ENCODE measurements around the gene RAPGEF2. TPM values are rescaled to one million over a fixed set of nuclear protein-coding genes. Genes with fewer than 3 reads are reported as not detected.
A peak's percentile ranks its signal among the peaks of the same experiment; 100 is the strongest.

RAPGEF2 gene
- total RNA-seq, 1 donor from 2014 or later, result 42.8 TPM

DNA sequence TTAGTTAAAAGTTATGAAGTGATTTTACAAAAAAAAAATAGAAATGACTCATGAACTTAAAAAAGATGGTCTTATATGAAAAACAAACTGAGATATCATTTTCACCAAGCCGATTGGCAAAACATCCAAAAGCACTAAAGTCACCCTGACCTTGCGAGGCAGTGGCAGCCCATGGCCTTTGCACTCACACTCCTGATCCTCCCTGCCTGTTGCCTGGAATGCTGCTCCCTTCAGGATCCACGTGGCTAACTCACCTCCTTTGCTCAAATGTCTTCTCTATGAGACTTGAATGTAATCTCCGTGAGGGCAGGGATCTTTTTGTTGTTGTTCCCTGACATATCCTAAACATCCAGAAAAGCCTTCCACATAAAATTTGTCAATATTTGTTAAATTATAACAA lies 106.4 kb downstream of the RAPGEF2 start:
- ATAC-seq, result no peak
- intact Hi-C loops (cut with DNase I), result no loop called here
- no peak for DNase-seq (ENCODE audit: missing footprints)

- ATAC-seq, result no peak
- intact Hi-C loops (cut with DNase I), result no loop called here
- no peak for DNase-seq (ENCODE audit: missing footprints)
These were observed 108.1 kb downstream of the RAPGEF2 start for GRCh38 chr4:159210975-159211374.

DNA sequence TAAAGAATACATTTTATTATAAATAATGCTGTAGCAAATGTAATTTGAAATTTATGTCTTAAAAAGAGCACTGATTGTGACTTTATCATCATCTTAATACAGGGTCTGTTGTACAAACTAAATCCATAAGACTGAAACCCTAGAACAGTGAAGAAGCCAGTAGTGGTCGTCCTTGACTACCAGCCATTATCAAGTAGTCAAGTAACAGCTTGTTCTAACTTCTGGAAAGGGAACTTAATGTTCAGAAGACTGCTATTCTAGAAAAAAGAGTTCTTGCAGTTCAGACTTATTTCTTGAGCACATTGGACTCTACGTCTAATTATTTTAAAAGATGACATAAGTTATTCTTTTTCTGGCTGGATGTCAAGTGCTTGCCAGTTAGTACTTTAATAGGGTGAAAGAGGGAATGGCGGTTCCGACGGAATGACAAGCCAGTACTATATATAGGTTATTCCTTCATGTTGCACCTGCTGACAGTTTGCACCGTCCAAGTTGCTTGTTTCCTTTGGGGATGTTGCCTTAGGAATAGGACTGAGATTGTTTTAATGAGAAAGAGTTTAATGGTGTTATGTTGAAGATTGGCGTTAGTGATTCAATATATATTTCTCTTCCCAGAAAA lies 109.9 kb downstream of the RAPGEF2 start:
- intact Hi-C loops (cut with DNase I), result no loop called here

GRCh38 chr4:159216834-159217233 lies 114.0 kb downstream of the RAPGEF2 start:
- intact Hi-C loops (cut with DNase I), result no loop called here
- ATAC-seq (no peak), DNase-seq (ENCODE audit: missing footprints) (no peak)

More for the DNA sequence above, 109.9 kb downstream of the RAPGEF2 start:
- DNase-seq (ENCODE audit: missing footprints) (peak; percentile 34), ATAC-seq (peak; percentile 86)

GRCh38 chr4:159219862-159220261 lies 117.0 kb downstream of the RAPGEF2 start:
- ATAC-seq (peak; percentile 51), DNase-seq (ENCODE audit: missing footprints) (no peak)
- intact Hi-C loops (cut with DNase I), result no loop called here

DNA sequence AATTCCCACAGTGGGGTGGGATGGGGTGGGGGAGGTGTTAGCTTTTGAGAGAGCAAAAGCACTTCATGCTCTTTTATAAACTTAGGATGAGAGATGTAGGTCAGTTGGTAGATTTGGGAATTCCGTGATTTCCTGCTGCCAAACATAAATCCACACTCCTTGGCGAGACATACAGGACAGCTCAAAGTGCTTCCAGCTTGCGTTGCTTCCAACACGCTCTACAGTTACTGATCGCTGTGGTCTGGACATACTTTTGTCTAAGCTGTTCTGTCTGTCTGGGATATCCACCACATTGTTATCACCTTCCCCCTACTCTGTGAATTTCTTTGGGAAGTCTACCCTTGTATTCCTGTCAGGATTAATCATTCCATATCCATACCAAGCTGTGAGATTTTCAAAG lies 117.5 kb downstream of the RAPGEF2 start:
- no peak for DNase-seq (ENCODE audit: missing footprints)
- peak; percentile 86 for ATAC-seq
- intact Hi-C loops (cut with DNase I), result no loop called here

- intact Hi-C loops (cut with DNase I), result no loop called here
- ATAC-seq, result no peak
- no peak for DNase-seq (ENCODE audit: missing footprints)
These were observed 118.4 kb downstream of the RAPGEF2 start for GRCh38 chr4:159221280-159221679.

DNA sequence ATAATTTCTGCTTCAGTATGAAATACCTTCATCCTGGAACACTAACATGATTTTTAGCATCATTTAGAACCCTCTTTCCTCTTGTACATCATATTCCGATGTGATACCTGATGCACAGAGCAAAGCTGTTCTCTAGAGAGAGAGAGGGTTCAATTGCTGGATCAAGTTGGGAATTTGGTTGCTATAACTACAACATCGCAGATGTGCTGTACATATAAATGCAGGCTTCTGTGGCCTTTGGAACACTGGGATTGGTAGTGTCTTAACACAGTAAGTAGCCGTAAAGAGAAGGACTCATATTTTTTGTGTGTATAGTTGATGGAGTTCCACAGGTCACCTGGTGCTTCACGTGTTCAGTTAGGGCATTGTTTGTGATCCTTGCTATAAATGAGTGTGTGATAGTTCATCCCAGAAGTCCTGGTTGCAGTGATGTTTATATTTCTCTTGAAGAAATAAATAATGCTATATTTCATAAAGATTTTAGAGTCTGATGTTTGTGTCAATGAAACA lies 119.2 kb downstream of the RAPGEF2 start:
- ATAC-seq (no peak), DNase-seq (ENCODE audit: missing footprints) (no peak)
- intact Hi-C loops (cut with DNase I), result no loop called here

DNA sequence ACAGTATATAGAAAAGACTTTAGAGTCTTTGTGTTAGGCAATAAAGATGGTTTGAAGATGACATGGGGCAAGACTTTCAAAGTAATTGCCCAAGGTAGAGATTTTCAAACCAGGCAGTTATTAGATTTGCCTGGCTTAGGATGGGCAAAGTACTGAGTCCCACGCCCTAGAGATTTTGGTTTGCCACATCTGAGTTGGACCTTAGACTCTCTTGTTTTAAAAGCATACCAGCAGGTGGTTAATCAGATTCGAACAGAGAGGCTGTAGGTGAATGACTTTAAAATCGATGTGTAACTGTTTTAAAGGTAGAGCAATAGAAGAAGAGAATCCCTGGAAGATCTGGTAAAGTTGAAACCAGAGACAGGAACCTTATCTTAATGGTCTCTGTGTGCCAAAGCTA lies 121.5 kb downstream of the RAPGEF2 start:
- DNase-seq (ENCODE audit: missing footprints), result no peak
- intact Hi-C loops (cut with DNase I), result no loop called here
- no peak for ATAC-seq

DNA sequence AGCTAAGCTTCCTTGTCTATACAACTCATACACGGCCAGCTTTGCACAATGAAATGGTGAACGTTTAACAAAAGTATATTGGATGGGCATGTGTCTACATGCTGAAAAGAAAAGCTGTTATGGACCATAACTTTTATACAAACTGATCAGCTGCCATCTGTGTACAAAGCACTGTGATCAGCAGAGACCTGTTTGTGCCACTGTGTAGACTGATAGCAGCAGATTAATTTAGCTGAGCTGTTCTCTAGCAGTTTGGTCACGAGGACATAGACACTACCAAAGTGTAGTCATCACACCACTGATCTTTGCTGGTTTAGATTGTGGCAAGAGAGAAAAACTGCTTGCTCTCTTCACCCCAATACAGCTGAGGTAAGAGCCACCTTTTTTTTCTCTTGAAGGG lies 124.5 kb downstream of the RAPGEF2 start:
- no peak for DNase-seq (ENCODE audit: missing footprints)
- intact Hi-C loops (cut with DNase I), result no loop called here
- ATAC-seq, result peak; percentile 45

GRCh38 chr4:159227984-159228383 lies 125.1 kb downstream of the RAPGEF2 start:
- peak; percentile 93 for ATAC-seq
- intact Hi-C loops (cut with DNase I), result no loop called here

GRCh38 chr4:159229164-159229563 lies 126.3 kb downstream of the RAPGEF2 start:
- intact Hi-C loops (cut with DNase I), result no loop called here
- peak; percentile 62 for ATAC-seq
- DNase-seq (ENCODE audit: missing footprints), result no peak

More at GRCh38 chr4:159227984-159228383, 125.1 kb downstream of the RAPGEF2 start:
- DNase-seq (ENCODE audit: missing footprints), result peak; percentile 82

DNA sequence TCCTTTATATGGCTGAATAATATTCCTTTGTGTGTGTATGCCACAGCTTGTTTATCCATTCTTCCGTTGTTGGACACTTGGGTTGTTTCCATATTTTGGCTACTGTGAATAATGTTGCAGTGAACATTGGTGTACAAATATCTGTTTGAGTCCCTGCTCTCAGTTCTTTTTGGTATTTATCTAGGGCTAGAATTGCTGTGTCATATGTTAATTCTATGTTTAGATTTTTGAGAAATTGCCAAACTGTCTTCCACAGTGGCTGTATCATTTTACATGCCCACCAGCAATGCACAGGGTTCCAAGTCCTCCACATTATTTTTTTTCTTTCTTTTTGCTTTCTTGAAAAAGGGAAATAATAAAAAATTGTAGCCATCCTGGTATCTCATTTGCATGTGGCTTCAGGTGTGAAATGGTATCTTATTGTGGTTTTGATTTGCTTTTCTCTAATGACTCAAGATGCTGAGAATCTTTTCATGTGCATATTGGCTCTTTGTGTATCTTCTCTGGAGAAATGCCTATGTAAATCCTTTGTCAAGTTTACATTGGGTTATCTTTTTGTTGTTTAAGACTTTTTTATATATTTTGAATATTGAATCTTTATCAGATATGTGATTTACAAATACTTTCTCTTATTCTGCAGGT lies 129.7 kb downstream of the RAPGEF2 start:
- intact Hi-C loops (cut with DNase I), result loop anchor here (10.0 kb wide), 1 partner anchor 102 kb away; no protein-coding TSS in a partner anchor
- DNase-seq (ENCODE audit: missing footprints), result no peak
- no peak for ATAC-seq

DNA sequence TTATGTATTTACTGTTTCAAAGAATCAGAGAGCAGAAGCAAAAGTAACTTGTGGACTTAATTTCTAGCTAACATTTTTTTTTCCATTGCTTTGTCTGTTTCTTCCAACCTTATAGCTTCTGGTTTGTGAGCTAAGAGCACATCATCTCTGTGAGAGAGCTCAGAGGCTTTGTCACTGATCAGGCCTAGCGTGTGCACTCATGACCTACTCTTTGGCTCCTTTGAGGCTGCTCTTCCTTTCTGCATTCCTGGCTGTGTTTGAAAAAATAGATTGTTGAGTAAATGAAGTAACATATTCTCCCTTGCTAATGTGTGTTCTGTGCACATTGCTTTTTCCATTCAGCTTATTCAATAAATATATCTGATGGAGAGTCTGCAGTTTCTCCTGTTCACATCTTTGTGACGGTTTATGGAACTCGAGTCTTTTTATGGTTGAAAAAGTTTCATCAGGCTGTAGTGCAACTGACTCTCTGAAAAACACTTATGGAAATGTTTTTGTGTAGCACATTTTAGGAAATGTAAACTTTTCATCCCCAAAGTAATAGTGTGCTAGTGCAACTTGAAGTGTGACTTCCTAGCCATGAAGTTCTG lies 133.0 kb downstream of the RAPGEF2 start:
- intact Hi-C loops (cut with DNase I), result loop anchor here (10.0 kb wide), 1 partner anchor 99 kb away; no protein-coding TSS in a partner anchor
- peak; percentile 39 for ATAC-seq
- no peak for DNase-seq (ENCODE audit: missing footprints)

DNA sequence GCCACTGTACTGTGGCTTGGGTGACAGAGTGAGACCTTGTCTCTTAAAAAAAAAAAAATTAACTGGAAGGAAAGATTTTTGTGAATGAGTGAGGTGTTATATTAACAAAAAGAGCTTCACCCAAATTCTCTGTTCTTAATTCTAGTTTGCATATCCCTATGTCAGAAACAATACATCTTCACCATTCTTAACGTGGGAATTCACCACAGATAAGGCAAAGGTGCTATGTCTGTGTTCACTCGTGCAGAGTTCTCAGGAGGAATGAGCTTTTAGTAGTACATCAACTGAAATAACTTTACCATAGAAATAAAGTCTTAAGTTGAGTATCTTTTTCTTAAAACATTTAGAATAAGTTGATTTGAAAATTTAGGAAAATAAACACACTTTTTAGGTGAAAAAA lies 135.1 kb downstream of the RAPGEF2 start:
- intact Hi-C loops (cut with DNase I), result loop anchor here (10.0 kb wide), 1 partner anchor 97 kb away; no protein-coding TSS in a partner anchor
- ATAC-seq (no peak), DNase-seq (ENCODE audit: missing footprints) (no peak)

DNA sequence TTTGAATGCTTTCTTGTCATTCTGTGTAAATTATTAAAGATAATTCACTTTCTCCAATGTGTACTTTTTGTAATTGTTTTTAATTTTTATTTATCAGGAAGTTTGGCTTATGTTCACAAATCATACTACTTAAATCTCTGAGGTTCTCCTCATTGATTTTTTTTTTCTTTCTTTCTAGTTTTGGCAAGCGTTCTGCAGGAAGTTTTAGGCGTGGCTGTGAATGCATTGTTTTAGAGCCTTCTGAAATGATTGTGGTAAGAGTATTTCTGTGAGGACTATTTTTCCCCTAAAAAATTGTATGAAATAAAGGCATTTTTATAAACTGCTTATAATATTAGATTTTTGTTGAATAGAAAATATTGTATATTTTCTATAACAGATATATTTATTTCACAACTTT lies 135.8 kb downstream of the RAPGEF2 start:
- intact Hi-C loops (cut with DNase I), result loop anchor here (10.0 kb wide), 1 partner anchor 96 kb away; no protein-coding TSS in a partner anchor
- ATAC-seq, result no peak
- no peak for DNase-seq (ENCODE audit: missing footprints)

GRCh38 chr4:159239629-159240028 lies 136.8 kb downstream of the RAPGEF2 start:
- ATAC-seq (no peak), DNase-seq (ENCODE audit: missing footprints) (no peak)
- intact Hi-C loops (cut with DNase I), result loop anchor here (10.0 kb wide), 1 partner anchor 95 kb away; no protein-coding TSS in a partner anchor

DNA sequence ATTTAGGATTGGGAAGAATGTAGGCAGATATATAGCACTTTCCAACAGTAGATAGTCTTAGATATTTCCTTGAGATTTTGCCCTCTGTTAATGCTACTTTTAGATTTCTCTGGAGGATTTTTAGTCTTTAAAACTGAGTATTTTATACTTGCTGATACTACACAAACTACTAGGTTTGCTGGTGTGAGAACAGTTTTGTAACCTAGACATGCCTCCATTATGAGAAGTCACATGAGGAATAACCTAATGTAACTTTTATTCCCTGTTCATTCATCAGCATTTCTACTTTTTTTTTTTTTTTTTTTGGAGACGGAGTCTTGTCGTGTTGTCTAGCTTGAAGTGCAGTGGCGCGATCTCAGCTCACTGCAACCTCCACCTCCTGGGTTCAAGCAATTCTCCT lies 137.2 kb downstream of the RAPGEF2 start:
- DNase-seq (ENCODE audit: missing footprints), result no peak
- intact Hi-C loops (cut with DNase I), result no loop called here
- no peak for ATAC-seq

- ATAC-seq (peak; percentile 26), DNase-seq (ENCODE audit: missing footprints) (no peak)
- intact Hi-C loops (cut with DNase I), result no loop called here
These were observed 137.8 kb downstream of the RAPGEF2 start for GRCh38 chr4:159240687-159241086.

GRCh38 chr4:159242427-159242826 lies 139.5 kb downstream of the RAPGEF2 start:
- ATAC-seq (no peak), DNase-seq (ENCODE audit: missing footprints) (no peak)
- intact Hi-C loops (cut with DNase I), result no loop called here
